Caco-2 (cell line): Measurements from ENCODE around the gene ZC3H4. TPM values are rescaled to one million over a fixed set of nuclear protein-coding genes. Genes with fewer than 3 reads are reported as not detected.

Source experiments
- BruUV-seq: library from RNA; stranded (reverse); fragments of 400-500 nt; replicated peaks from 2 replicates; lab custom pipeline; 2021; lab: Mats Ljungman, UMichigan
- CTCF ChIA-PET: fragments of 300-600 bp; sonication (Branson Sonifier 250); formaldehyde crosslinking; loops from one replicate; lab custom pipeline; 2022; ENCODE audit warnings: antibody characterized with exemption; lab: Charles Lee
- POLR2A ChIA-PET: fragments of 300-600 bp; sonication (Branson Sonifier 250); formaldehyde crosslinking; loops from one replicate; lab custom pipeline; 2022; ENCODE audit warnings: antibody characterized with exemption; lab: Charles Lee
- DNase-seq, 2 experiments: peaks; one replicate each; pipeline versions ENCODE4 v3.0.0 to v3.0.0-alpha.2; 2020 to 2022
- H3K27me3 ChIP-seq: replicated peaks from 2 replicates; pipeline ENCODE4 v1.6.0; 2011; ENCODE audit warnings: low read length; ENCODE audit not compliant: control insufficient read depth, insufficient read depth
- H3K36me3 ChIP-seq: 2 replicates; pipeline ENCODE4 v1.5.1; 2011; ENCODE audit warnings: low read length; ENCODE audit not compliant: control insufficient read depth, insufficient read depth
- H3K4me1 ChIP-seq: fragments of 250-450 bp; sonication (Bioruptor Pico); 2 replicates; pipeline ENCODE4 v1.5.1; 2020; ENCODE audit warnings: mild to moderate bottlenecking
- H3K4me3 ChIP-seq: 2 replicates; pipeline ENCODE4 v1.5.1; 2011; ENCODE audit warnings: low read depth, mild to moderate bottlenecking, control low read depth, low read length
- H3K9me3 ChIP-seq: fragments of 250-450 bp; sonication (Bioruptor Pico); 2 replicates; pipeline ENCODE4 v1.5.1; 2020; ENCODE audit warnings: mild to moderate bottlenecking, moderate library complexity
- H3K27ac Mint-ChIP-seq: one replicate; pipeline ENCODE4 v1.8.0; 2022; ENCODE audit warnings: mixed read lengths; ENCODE audit not compliant: unreplicated experiment
- H3K27me3 Mint-ChIP-seq: one replicate; pipeline ENCODE4 v1.8.0; 2022; ENCODE audit warnings: mixed read lengths; ENCODE audit not compliant: insufficient read depth, unreplicated experiment
- H3K36me3 Mint-ChIP-seq: one replicate; pipeline ENCODE4 v1.8.0; 2022; ENCODE audit warnings: mild to moderate bottlenecking, mixed read lengths; ENCODE audit not compliant: insufficient read depth, unreplicated experiment
- H3K4me1 Mint-ChIP-seq: one replicate; pipeline ENCODE4 v1.8.0; 2022; ENCODE audit warnings: low read depth, mixed read lengths; ENCODE audit not compliant: unreplicated experiment
- H3K4me3 Mint-ChIP-seq: one replicate; pipeline ENCODE4 v1.8.0; 2022; ENCODE audit warnings: mild to moderate bottlenecking, moderate library complexity, mixed read lengths; ENCODE audit not compliant: unreplicated experiment
- H3K9me3 Mint-ChIP-seq: one replicate; pipeline ENCODE4 v1.8.0; 2022; ENCODE audit warnings: mixed read lengths; ENCODE audit not compliant: unreplicated experiment
- CTCF ChIP-seq, 2 experiments: fragments of 200-600 bp in 1 of 2; IDR thresholded peaks; 1 replicate in 1 of 2; 2 replicates in 1 of 2; pipeline versions ENCODE4 v1.5.1 to v1.8.0; 2011 to 2022; ENCODE audit warnings: antibody characterized with exemption in 1 of 2, control low read depth in 1 of 2, inconsistent platforms in 1 of 2, low read depth in 1 of 2, low read length in 1 of 2, mild to moderate bottlenecking in 1 of 2, moderate library complexity in 1 of 2; ENCODE audit not compliant: insufficient read depth in 1 of 2, severe bottlenecking in 1 of 2, unreplicated experiment in 1 of 2
- intact Hi-C: fragments of 100-400 bp; cut with micrococcal nuclease; formaldehyde crosslinking; loops from one replicate; pipeline ENCODE4 v1.10.0; 2022; ENCODE audit not compliant: unreplicated experiment
- total RNA-seq: library from RNA; stranded (reverse); gene quantifications from 2 replicates; pipeline ENCODE4 v1.2.3, GENCODE V29; 2022

The ZC3H4 gene
- total RNA-seq, 1 experiment from 2014 or later: 70.3 TPM

- BruUV-seq: TSS peak; percentile 47
- H3K9me3 ChIP-seq: no peaks in the 10 kb centered on the region
- Mint-ChIP-seq H3K4me1 (peaks cover 31% of the 10 kb centered on the region), H3K9me3 (no peaks in the 10 kb centered on the region), H3K36me3 (peaks cover 44% of the 10 kb centered on the region), H3K27me3 (no peaks in the 10 kb centered on the region), H3K4me3 (no peak overlapping the region), H3K27ac (no peak overlapping the region)
- ChIA-PET CTCF (no interaction called here), POLR2A (no interaction called here)
- no peaks in the 10 kb centered on the region for H3K36me3 ChIP-seq
- H3K27me3 ChIP-seq: no peaks in the 10 kb centered on the region
- DNase-seq: no peak
- H3K4me1 ChIP-seq: peaks cover 22% of the 10 kb centered on the region
- TF ChIP-seq CTCF (IDR thresholded peaks at IDR 0.05; ENCODE audit: insufficient read depth in 1 of 2, low read depth in 1 of 2, low read length in 1 of 2, severe bottlenecking in 1 of 2, unreplicated experiment in 1 of 2): no peak
- H3K4me3 ChIP-seq: no peak overlapping the region
- intact Hi-C loops: no loop called here
Observed at GRCh38 chr19:47045867-47046470, 67.6 kb downstream of the ZC3H4 start.

DNA sequence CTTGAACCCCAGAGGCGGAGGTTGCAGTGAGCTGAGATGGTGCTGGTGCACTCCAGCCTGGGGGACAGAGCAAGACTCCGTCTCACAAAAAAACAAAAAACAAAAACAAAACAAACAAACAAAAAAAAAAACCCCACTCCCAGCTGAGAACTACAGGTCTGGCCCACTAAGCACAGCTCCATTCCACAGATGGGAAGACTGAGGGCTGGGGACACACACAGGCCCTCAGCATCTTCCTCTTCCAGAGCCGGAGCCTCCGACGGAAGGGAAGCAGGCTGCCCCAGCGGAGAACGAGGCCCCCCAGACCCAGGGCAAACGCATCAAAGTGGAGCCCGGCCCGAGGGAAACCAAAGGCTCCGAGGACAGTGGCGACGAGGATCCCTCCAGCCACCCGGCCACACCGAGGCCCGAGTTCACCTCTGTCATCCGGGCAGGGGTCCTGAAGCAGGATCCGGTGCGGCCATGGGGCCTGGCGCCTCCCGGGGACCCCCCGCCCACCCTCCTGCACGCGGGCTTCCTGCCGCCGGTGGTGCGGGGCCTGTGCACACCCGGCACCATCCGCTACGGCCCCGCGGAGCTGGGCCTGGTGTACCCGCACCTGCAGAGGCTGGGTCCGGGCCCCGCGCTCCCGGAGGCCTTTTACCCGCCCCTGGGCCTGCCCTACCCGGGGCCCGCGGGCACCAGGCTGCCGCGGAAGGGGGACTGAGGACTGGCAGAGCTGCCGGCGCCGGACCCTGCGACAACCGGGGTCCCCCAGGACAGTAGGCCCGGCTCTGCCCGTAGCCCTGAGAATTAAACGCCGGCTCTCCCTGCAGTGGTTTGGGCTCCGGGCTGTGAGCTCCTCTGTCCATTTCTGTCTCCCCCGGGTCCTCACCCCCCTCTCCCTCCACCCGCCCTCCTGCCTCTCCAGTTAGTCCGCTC, 68.4 kb downstream of the ZC3H4 start:
- no peaks in the 10 kb centered on the region for H3K36me3 ChIP-seq
- no peak for TF ChIP-seq CTCF (IDR thresholded peaks at IDR 0.05; ENCODE audit: insufficient read depth in 1 of 2, low read depth in 1 of 2, low read length in 1 of 2, severe bottlenecking in 1 of 2, unreplicated experiment in 1 of 2)
- POLR2A ChIA-PET: interaction anchor here (0.5 kb wide), 1 partner anchor 226 kb away, joined by 6 read pairs; no protein-coding TSS in a partner anchor

GRCh38 chr19:47040869-47041268, 72.7 kb downstream of the ZC3H4 start:
- CTCF ChIA-PET: no interaction called here
- no peak overlapping the region for H3K27ac Mint-ChIP-seq

More for the DNA sequence above, 68.4 kb downstream of the ZC3H4 start:
- no peak overlapping the region for H3K4me3 ChIP-seq
- H3K36me3 Mint-ChIP-seq: peaks cover 48% of the 10 kb centered on the region
- no peak for DNase-seq
- no peaks in the 10 kb centered on the region for H3K27me3 ChIP-seq
- peaks cover 17% of the 10 kb centered on the region for H3K4me1 ChIP-seq
- H3K4me1 Mint-ChIP-seq: peaks cover 27% of the 10 kb centered on the region
- CTCF ChIA-PET: no interaction called here
- no peak overlapping the region for H3K27ac Mint-ChIP-seq
- no peaks in the 10 kb centered on the region for H3K9me3 ChIP-seq
- no TSS peak for BruUV-seq
- no peak overlapping the region for H3K4me3 Mint-ChIP-seq
- H3K9me3 Mint-ChIP-seq: no peaks in the 10 kb centered on the region
- H3K27me3 Mint-ChIP-seq: no peaks in the 10 kb centered on the region
- intact Hi-C loops: no loop called here

More at GRCh38 chr19:47040869-47041268, 72.7 kb downstream of the ZC3H4 start:
- intact Hi-C loops: no loop called here
- no peaks in the 10 kb centered on the region for H3K27me3 Mint-ChIP-seq
- Histone ChIP-seq H3K4me1 (no peaks in the 10 kb centered on the region), H3K36me3 (no peaks in the 10 kb centered on the region), H3K9me3 (no peaks in the 10 kb centered on the region), H3K4me3 (no peak overlapping the region), H3K27me3 (no peaks in the 10 kb centered on the region)
- no peak for TF ChIP-seq CTCF (IDR thresholded peaks at IDR 0.05; ENCODE audit: insufficient read depth in 1 of 2, low read depth in 1 of 2, low read length in 1 of 2, severe bottlenecking in 1 of 2, unreplicated experiment in 1 of 2)
- H3K36me3 Mint-ChIP-seq: peaks cover 51% of the 10 kb centered on the region
- DNase-seq: no peak
- BruUV-seq: no TSS peak
- no peaks in the 10 kb centered on the region for H3K9me3 Mint-ChIP-seq
- POLR2A ChIA-PET: no interaction called here
- peaks cover 16% of the 10 kb centered on the region for H3K4me1 Mint-ChIP-seq
- no peak overlapping the region for H3K4me3 Mint-ChIP-seq
